ENCODE results near the gene ACACB. TPM values are rescaled to one million over a fixed set of nuclear protein-coding genes. Genes with fewer than 3 reads are reported as not detected.

Gene ACACB
- polyA plus RNA-seq, 6 donors from 2014 or later = 1.3 to 4.8 (median 4.0) TPM; not detected in 1

GRCh38 chr12:109097435-109098182 lies 18.8 kb upstream of the ACACB start, which contains the start of gene UNG:
TSS of gene UNG (plus strand) at chr12:109097597. CDS start at chr12:109097680, 83 bp downstream.
- H3K9me3 Mint-ChIP-seq = no peaks in the 10 kb centered on the region
- peaks cover 0 to 6% of the 10 kb centered on the region in 2 donors for H3K36me3 Mint-ChIP-seq
- ATAC-seq (ENCODE audit: low read depth in 2 of 2) (peak; percentile 87 to 92), DNase-seq (peak; percentile 95)
- H3K4me3 Mint-ChIP-seq = peak within 1 kb of the TSS; percentile 87 to 97 (median 92)
- peaks cover 24 to 40% (median 34%) of the 10 kb centered on the region in 3 donors for H3K4me1 Mint-ChIP-seq
- peak within 1 kb of the TSS in 3 of 6 donors; percentile 70 to 95 (median 87) for H3K27ac Mint-ChIP-seq
- H3K27me3 Mint-ChIP-seq = no peaks in the 10 kb centered on the region

GRCh38 chr12:109098183-109098604 lies 18.2 kb upstream of the ACACB start:
- DNase-seq (no peak), ATAC-seq (ENCODE audit: low read depth in 2 of 2) (peak; percentile 10 to 14)
- peaks cover 0 to 6% of the 10 kb centered on the region in 2 donors for H3K36me3 Mint-ChIP-seq
- H3K4me1 Mint-ChIP-seq = peaks cover 23 to 34% (median 29%) of the 10 kb centered on the region in 3 donors
- no peaks in the 10 kb centered on the region for H3K27me3 Mint-ChIP-seq
- H3K27ac Mint-ChIP-seq = peak overlapping the region in 2 of 6 donors; percentile 83 to 87
- peak overlapping the region; percentile 87 to 97 (median 92) for H3K4me3 Mint-ChIP-seq
- H3K9me3 Mint-ChIP-seq = no peaks in the 10 kb centered on the region

GRCh38 chr12:109098651-109099050 lies 17.7 kb upstream of the ACACB start:
- Mint-ChIP-seq H3K27me3 (no peaks in the 10 kb centered on the region), H3K9me3 (no peaks in the 10 kb centered on the region), H3K36me3 (peaks cover 0 to 10% of the 10 kb centered on the region in 2 donors), H3K4me3 (peak overlapping the region; percentile 87 to 97 (median 92)), H3K27ac (peak overlapping the region in 2 of 6 donors; percentile 83 to 87), H3K4me1 (peaks cover 19 to 29% (median 24%) of the 10 kb centered on the region in 3 donors)
- DNase-seq (no peak), ATAC-seq (ENCODE audit: low read depth in 2 of 2) (no peak)

GRCh38 chr12:109099431-109100020 lies 16.9 kb upstream of the ACACB start:
- Mint-ChIP-seq H3K9me3 (no peaks in the 10 kb centered on the region), H3K27ac (no peak overlapping the region), H3K36me3 (peaks cover 6 to 10% of the 10 kb centered on the region in 2 donors), H3K27me3 (no peaks in the 10 kb centered on the region), H3K4me3 (peak overlapping the region; percentile 3 to 97 (median 56)), H3K4me1 (peaks cover 15 to 28% (median 19%) of the 10 kb centered on the region in 3 donors)
- no peak for ATAC-seq (ENCODE audit: low read depth in 2 of 2)
- DNase-seq = no peak

- H3K27ac Mint-ChIP-seq = no peak overlapping the region
- no peaks in the 10 kb centered on the region for H3K27me3 Mint-ChIP-seq
- DNase-seq (no peak), ATAC-seq (ENCODE audit: low read depth in 2 of 2) (no peak)
- H3K9me3 Mint-ChIP-seq = no peaks in the 10 kb centered on the region
- H3K4me1 Mint-ChIP-seq = peaks cover 15 to 33% (median 19%) of the 10 kb centered on the region in 3 donors
- H3K4me3 Mint-ChIP-seq = peak overlapping the region in 1 of 8 donors; percentile 97
- H3K36me3 Mint-ChIP-seq = peaks cover 10 to 15% of the 10 kb centered on the region in 2 donors
Observed at GRCh38 chr12:109100741-109101140, 15.6 kb upstream of the ACACB start.

- Mint-ChIP-seq H3K36me3 (peaks cover 17 to 20% of the 10 kb centered on the region in 2 donors), H3K9me3 (no peaks in the 10 kb centered on the region), H3K4me3 (peak overlapping the region in 2 of 8 donors; percentile 18 to 29), H3K4me1 (peaks cover 15 to 37% (median 19%) of the 10 kb centered on the region in 3 donors), H3K27ac (no peak overlapping the region), H3K27me3 (no peaks in the 10 kb centered on the region)
- ATAC-seq (ENCODE audit: low read depth in 2 of 2) (no peak), DNase-seq (no peak)
Observed at GRCh38 chr12:109102491-109102890, 13.9 kb upstream of the ACACB start.

- Mint-ChIP-seq H3K4me3 (no peak overlapping the region), H3K27ac (no peak overlapping the region), H3K36me3 (peaks cover 20 to 28% of the 10 kb centered on the region in 2 donors), H3K4me1 (peaks cover 0 to 16% (median under 1%) of the 10 kb centered on the region in 3 donors), H3K27me3 (no peaks in the 10 kb centered on the region), H3K9me3 (no peaks in the 10 kb centered on the region)
- no peak for DNase-seq
- no peak for ATAC-seq (ENCODE audit: low read depth in 2 of 2)
Observed at GRCh38 chr12:109105176-109105575, 11.2 kb upstream of the ACACB start.

GRCh38 chr12:109109746-109110350 lies 6.5 kb upstream of the ACACB start:
- DNase-seq = no peak
- Mint-ChIP-seq H3K4me1 (peaks cover 0 to 18% (median 2%) of the 10 kb centered on the region in 3 donors), H3K36me3 (peaks cover 12 to 17% of the 10 kb centered on the region in 2 donors), H3K9me3 (no peaks in the 10 kb centered on the region), H3K4me3 (peak overlapping the region in 2 of 8 donors; percentile 47 to 65), H3K27me3 (no peaks in the 10 kb centered on the region), H3K27ac (no peak overlapping the region)
- ATAC-seq (ENCODE audit: low read depth in 2 of 2) = no peak

GRCh38 chr12:109110988-109111495 lies 5.3 kb upstream of the ACACB start:
- H3K4me1 Mint-ChIP-seq = peaks cover 0 to 14% (median 2%) of the 10 kb centered on the region in 3 donors
- H3K27me3 Mint-ChIP-seq = no peaks in the 10 kb centered on the region
- peak; percentile 83 to 86 for ATAC-seq (ENCODE audit: low read depth in 2 of 2)
- H3K36me3 Mint-ChIP-seq = peaks cover 2 to 15% of the 10 kb centered on the region in 2 donors
- no peaks in the 10 kb centered on the region for H3K9me3 Mint-ChIP-seq
- H3K4me3 Mint-ChIP-seq = peak overlapping the region; percentile 65 to 86 (median 78)
- peak; percentile 17 for DNase-seq
- H3K27ac Mint-ChIP-seq = peak overlapping the region in 3 of 6 donors; percentile 22 to 47 (median 41)

GRCh38 chr12:109112720-109113465 lies 3.5 kb upstream of the ACACB start:
- Mint-ChIP-seq H3K27ac (peak overlapping the region in 1 of 6 donors; percentile 28), H3K4me3 (no peak overlapping the region), H3K36me3 (peaks cover 0 to 7% of the 10 kb centered on the region in 2 donors), H3K4me1 (peaks cover 0 to 16% (median 2%) of the 10 kb centered on the region in 3 donors), H3K27me3 (no peaks in the 10 kb centered on the region), H3K9me3 (no peaks in the 10 kb centered on the region)
- ATAC-seq (ENCODE audit: low read depth in 2 of 2) (no peak), DNase-seq (no peak)

- no peak overlapping the region for H3K4me3 Mint-ChIP-seq
- peaks cover 0 to 16% (median 2%) of the 10 kb centered on the region in 3 donors for H3K4me1 Mint-ChIP-seq
- ATAC-seq (ENCODE audit: low read depth in 2 of 2) (no peak), DNase-seq (no peak)
- no peaks in the 10 kb centered on the region for H3K9me3 Mint-ChIP-seq
- H3K36me3 Mint-ChIP-seq = peaks cover 0 to 4% of the 10 kb centered on the region in 2 donors
- H3K27ac Mint-ChIP-seq = no peak overlapping the region
- H3K27me3 Mint-ChIP-seq = no peaks in the 10 kb centered on the region
Observed at GRCh38 chr12:109113661-109114321, 2.6 kb upstream of the ACACB start.

- Mint-ChIP-seq H3K4me1 (peaks cover 0 to 16% (median 2%) of the 10 kb centered on the region in 3 donors), H3K36me3 (no peaks in the 10 kb centered on the region), H3K27me3 (no peaks in the 10 kb centered on the region), H3K27ac (no peak overlapping the region), H3K9me3 (no peaks in the 10 kb centered on the region), H3K4me3 (no peak overlapping the region)
- no peak for DNase-seq
- ATAC-seq (ENCODE audit: low read depth in 2 of 2) = no peak
Observed at GRCh38 chr12:109114644-109115043, 1.7 kb upstream of the ACACB start.

Data from naive B cell (primary cell).